HG03432 (cell line): ENCODE results near the gene HHEX.
A peak's percentile ranks its signal among the peaks of the same experiment; 100 is the strongest.
"Not testable (repeated sequence)": the region's sequence is repeated elsewhere in the genome, so short reads cannot be mapped to it uniquely, and the experiment has no call there.

Experiments
- ATAC-seq: cut with Tn5 transposase; IDR thresholded peaks from one replicate; pipeline ENCODE4 v1.9.1; 2021; ENCODE audit warnings: mild to moderate bottlenecking, moderate library complexity; ENCODE audit not compliant: unreplicated experiment

The HHEX gene

GRCh38 chr10:92689663-92690210, at the start of gene HHEX:
Gene HHEX (plus strand): TSS chr10:92689955. CDS start chr10:92689987, 32 bp downstream.
- ATAC-seq: peak; percentile 64

- no peak for ATAC-seq
Measured at GRCh38 chr10:92640107-92640506, 49.6 kb upstream of the HHEX start.

- no peak for ATAC-seq
Measured at GRCh38 chr10:92641492-92641891, 48.3 kb upstream of the HHEX start.

- ATAC-seq: no peak
Measured at GRCh38 chr10:92644921-92645320, 44.8 kb upstream of the HHEX start.

- not testable (repeated sequence) for ATAC-seq
Measured at GRCh38 chr10:92650864-92651263, 38.9 kb upstream of the HHEX start.

- no peak for ATAC-seq
Measured at GRCh38 chr10:92655426-92655825, 34.3 kb upstream of the HHEX start.

- ATAC-seq: no peak
Measured at GRCh38 chr10:92656266-92656961, 33.3 kb upstream of the HHEX start.

GRCh38 chr10:92657024-92657423, 32.7 kb upstream of the HHEX start:
- no peak for ATAC-seq

- ATAC-seq: no peak
Measured at GRCh38 chr10:92662848-92663247, 26.9 kb upstream of the HHEX start.

- no peak for ATAC-seq
Measured at GRCh38 chr10:92664322-92664721, 25.4 kb upstream of the HHEX start.

GRCh38 chr10:92667078-92667477, 22.7 kb upstream of the HHEX start:
- ATAC-seq: no peak

GRCh38 chr10:92677708-92678107, 12.0 kb upstream of the HHEX start:
- ATAC-seq: no peak

- no peak for ATAC-seq
Measured at GRCh38 chr10:92678206-92678605, 11.5 kb upstream of the HHEX start.

GRCh38 chr10:92681306-92681834, 8.4 kb upstream of the HHEX start:
- no peak for ATAC-seq

- no peak for ATAC-seq
Measured at GRCh38 chr10:92688573-92688926, 1.2 kb upstream of the HHEX start.

GRCh38 chr10:92688927-92689662, 660 bp upstream of the HHEX start:
- ATAC-seq: peak; percentile 21

- peak; percentile 36 for ATAC-seq
Measured at GRCh38 chr10:92690211-92690914, 608 bp downstream of the HHEX start.

- no peak for ATAC-seq
Measured at GRCh38 chr10:92690915-92691590, 1.3 kb downstream of the HHEX start.

- ATAC-seq: no peak
Measured at GRCh38 chr10:92691591-92692079, 1.9 kb downstream of the HHEX start.

GRCh38 chr10:92692080-92692671, 2.4 kb downstream of the HHEX start:
- ATAC-seq: no peak
